Stomach (tissue), 9 donors: ENCODE data around the gene UBB. TPM values are rescaled to one million over a fixed set of nuclear protein-coding genes. Genes with fewer than 3 reads are reported as not detected.
"Not testable (repeated sequence)": the region's sequence is repeated elsewhere in the genome, so short reads cannot be mapped to it uniquely, and the experiment has no call there.

Experiments
- DNase-seq, 2 donors: peaks; one replicate each; pipeline versions ENCODE4 v3.0.0 to v3.0.0-alpha.2; 2013 to 2019
- H3K27ac ChIP-seq, 5 donors: fragments of 200-600 bp in 4 of 5; sonication (generic) in 4 of 5; one replicate each; pipeline ENCODE4 v1.5.1; 2013 to 2019; ENCODE audit warnings: mild to moderate bottlenecking in 1 of 5, moderate library complexity in 1 of 5
- H3K27me3 ChIP-seq, 3 donors: fragments of 200-600 bp; sonication (generic); one replicate each; pipeline ENCODE4 v1.5.1; 2017 to 2019; ENCODE audit warnings: mixed run types in 1 of 3
- H3K36me3 ChIP-seq, 4 donors: fragments of 200-600 bp; sonication (generic); 1 replicate in 3 of 4; 2 replicates in 1 of 4; pipeline ENCODE4 v1.5.1; 2016 to 2019
- H3K4me1 ChIP-seq, 4 donors: fragments of 200-600 bp; sonication (generic); one replicate each; pipeline ENCODE4 v1.5.1; 2016 to 2019
- H3K4me3 ChIP-seq, 4 donors: fragments of 200-600 bp; sonication (generic) in 3 of 4; one replicate each; pipeline ENCODE4 v1.5.1; 2016 to 2019; ENCODE audit warnings: mild to moderate bottlenecking in 1 of 4
- H3K9me3 ChIP-seq, 4 donors: fragments of 200-600 bp; sonication (generic); one replicate each; pipeline ENCODE4 v1.5.1; 2016 to 2019
- CTCF ChIP-seq, 7 experiments: fragments of 450-650 bp in 4 of 7; fragments of 200-600 bp in 3 of 7; sonication (generic) in 3 of 7; IDR thresholded peaks; one replicate each; pipeline ENCODE4 v1.5.1; 2016 to 2019; ENCODE audit warnings: antibody characterized with exemption in 7 of 7, control low read depth in 2 of 7, mild to moderate bottlenecking in 1 of 7
- EP300 ChIP-seq: sonication (generic); formaldehyde crosslinking; IDR thresholded peaks from one replicate; pipeline ENCODE4 v1.6.1; 2017; ENCODE audit warnings: antibody characterized with exemption
- POLR2A ChIP-seq, 4 donors: fragments of 450-650 bp; IDR thresholded peaks; one replicate each; pipeline ENCODE4 v1.6.1; 2016; ENCODE audit warnings: antibody characterized with exemption in 4 of 4, control low read depth in 2 of 4, mild to moderate bottlenecking in 1 of 4, moderate library complexity in 1 of 4
- POLR2AphosphoS5 ChIP-seq, 3 donors: sonication (generic); formaldehyde crosslinking; IDR thresholded peaks; one replicate each; pipeline ENCODE4 v1.6.1; 2016; ENCODE audit warnings: antibody characterized with exemption in 3 of 3
- WGBS, 5 donors: extraction: QIAGEN DNeasy Blood & Tissue Kit in 3 of 5; methylation state at CpG; one replicate each; pipeline versions ENCODE4 v1.1.5 to v1.1.7; 2013 to 2018; 5-methylcytosine and 5-hydroxymethylcytosine counted together
- intact Hi-C: fragments of 100-400 bp; cut with DNase I; formaldehyde crosslinking; loops from one replicate; pipeline ENCODE4 v1.15.1; 2023; ENCODE audit warnings: low total_unique reads
- polyA plus RNA-seq, 3 donors: library from polyadenylated mRNA; stranded (reverse); fragments of 200-250 nt; gene quantifications; one replicate each; pipeline ENCODE4 v1.2.3, GENCODE V29; 2013
- total RNA-seq, 5 donors: library from RNA; depleted of rRNA; stranded (reverse); fragments of >200 nt; gene quantifications; one replicate each; pipeline versions ENCODE4 v1.1.0 to v1.2.3, GENCODE V29; 2014 to 2016
- donor health status: healthy with polysubstance abuse.
- donor health status: Bipolar disorder and iron deficiency.
- donor health status: healthy.

Gene UBB
- total and polyA plus RNA-seq, 8 donors = 621 to 2,679 (median 919) TPM

- Histone ChIP-seq H3K27ac (peak overlapping the region; percentile 91 to 98 (median 95)), H3K4me3 (peak overlapping the region; percentile 69 to 83 (median 72)), H3K36me3 (peaks cover 10 to 26% (median 21%) of the 10 kb centered on the region in 4 donors), H3K27me3 (no peaks in the 10 kb centered on the region), H3K4me1 (peaks cover 38 to 77% (median 52%) of the 10 kb centered on the region in 4 donors), H3K9me3 (no peaks in the 10 kb centered on the region)
- TF ChIP-seq POLR2AphosphoS5 (IDR thresholded peaks at IDR 0.05) = no peak
- no peak for TF ChIP-seq CTCF (IDR thresholded peaks at IDR 0.05)
- TF ChIP-seq EP300 = no peak
- no peak for TF ChIP-seq POLR2A (IDR thresholded peaks at IDR 0.05)
- WGBS, 5 donors = 1 to 2% (median 1%) methylated on average over 14 of the region's 14 CpGs
- intact Hi-C loops = no loop called here
- no peak for DNase-seq
These were observed 567 bp downstream of the UBB start for GRCh38 chr17:16381496-16381820.

GRCh38 chr17:16383216-16383615 is 2.3 kb downstream of the UBB start:
- TF ChIP-seq CTCF (IDR thresholded peaks at IDR 0.05) (no peak), EP300 (no peak), POLR2A (IDR thresholded peaks at IDR 0.05) (no peak), POLR2AphosphoS5 (IDR thresholded peaks at IDR 0.05) (no peak)
- intact Hi-C loops = no loop called here
- peak overlapping the region in 1 of 5 donors; percentile 98 for H3K27ac ChIP-seq
- DNase-seq = no peak
- 40 to 61% (median 48%) methylated on average over 4 of the region's 4 CpGs for WGBS, 5 donors
- H3K4me1 ChIP-seq = peaks cover 38 to 83% (median 52%) of the 10 kb centered on the region in 4 donors
- peaks cover 10 to 26% (median 21%) of the 10 kb centered on the region in 4 donors for H3K36me3 ChIP-seq
- H3K4me3 ChIP-seq = peak overlapping the region in 3 of 4 donors; percentile 5 to 73 (median 71)
- H3K9me3 ChIP-seq = no peaks in the 10 kb centered on the region
- no peaks in the 10 kb centered on the region for H3K27me3 ChIP-seq

- intact Hi-C loops = no loop called here
- WGBS, 5 donors = 60 to 81% (median 71%) methylated on average over 5 of the region's 5 CpGs
- H3K36me3 ChIP-seq = peaks cover 10 to 26% (median 21%) of the 10 kb centered on the region in 4 donors
- H3K4me3 ChIP-seq = peak overlapping the region in 3 of 4 donors; percentile 5 to 73 (median 71)
- H3K4me1 ChIP-seq = peaks cover 38 to 77% (median 49%) of the 10 kb centered on the region in 4 donors
- no peaks in the 10 kb centered on the region for H3K27me3 ChIP-seq
- TF ChIP-seq POLR2AphosphoS5 (IDR thresholded peaks at IDR 0.05) (no peak), EP300 (no peak), POLR2A (IDR thresholded peaks at IDR 0.05) (no peak), CTCF (IDR thresholded peaks at IDR 0.05) (no peak)
- H3K27ac ChIP-seq = peak overlapping the region in 3 of 5 donors; percentile 12 to 98 (median 43)
- H3K9me3 ChIP-seq = no peaks in the 10 kb centered on the region
- no peak for DNase-seq
These were observed 2.9 kb downstream of the UBB start for GRCh38 chr17:16383772-16384287.

- intact Hi-C loops = no loop called here
- peak overlapping the region in 3 of 5 donors; percentile 12 to 98 (median 43) for H3K27ac ChIP-seq
These were observed 3.7 kb downstream of the UBB start for GRCh38 chr17:16384557-16384956.

GRCh38 chr17:16386126-16386507 is 5.2 kb downstream of the UBB start:
- H3K4me3 ChIP-seq = peak overlapping the region; percentile 48 to 55 (median 51)

More at GRCh38 chr17:16384557-16384956, 3.7 kb downstream of the UBB start:
- no peak for DNase-seq
- H3K36me3 ChIP-seq = peaks cover 10 to 26% (median 21%) of the 10 kb centered on the region in 4 donors
- no peaks in the 10 kb centered on the region for H3K9me3 ChIP-seq
- no peak overlapping the region for H3K4me3 ChIP-seq
- TF ChIP-seq CTCF (IDR thresholded peaks at IDR 0.05) (no peak), EP300 (no peak), POLR2A (IDR thresholded peaks at IDR 0.05) (no peak), POLR2AphosphoS5 (IDR thresholded peaks at IDR 0.05) (no peak)
- H3K27me3 ChIP-seq = no peaks in the 10 kb centered on the region
- WGBS, 5 donors = 56 to 66% (median 62%) methylated on average over 5 of the region's 5 CpGs
- H3K4me1 ChIP-seq = peaks cover 38 to 70% (median 44%) of the 10 kb centered on the region in 4 donors

More at GRCh38 chr17:16386126-16386507, 5.2 kb downstream of the UBB start:
- peaks cover 31 to 62% (median 39%) of the 10 kb centered on the region in 4 donors for H3K4me1 ChIP-seq
- H3K36me3 ChIP-seq = peaks cover 10 to 26% (median 21%) of the 10 kb centered on the region in 4 donors
- H3K27ac ChIP-seq = peak overlapping the region; percentile 62 to 98 (median 68)
- 31 to 44% (median 40%) methylated on average over 23 of the region's 23 CpGs for WGBS, 5 donors
- H3K9me3 ChIP-seq, intact Hi-C loops, DNase-seq, H3K27me3 ChIP-seq: not testable (repeated sequence)
